ENCODE data around the gene EXOSC7.

EXOSC7 gene

DNA sequence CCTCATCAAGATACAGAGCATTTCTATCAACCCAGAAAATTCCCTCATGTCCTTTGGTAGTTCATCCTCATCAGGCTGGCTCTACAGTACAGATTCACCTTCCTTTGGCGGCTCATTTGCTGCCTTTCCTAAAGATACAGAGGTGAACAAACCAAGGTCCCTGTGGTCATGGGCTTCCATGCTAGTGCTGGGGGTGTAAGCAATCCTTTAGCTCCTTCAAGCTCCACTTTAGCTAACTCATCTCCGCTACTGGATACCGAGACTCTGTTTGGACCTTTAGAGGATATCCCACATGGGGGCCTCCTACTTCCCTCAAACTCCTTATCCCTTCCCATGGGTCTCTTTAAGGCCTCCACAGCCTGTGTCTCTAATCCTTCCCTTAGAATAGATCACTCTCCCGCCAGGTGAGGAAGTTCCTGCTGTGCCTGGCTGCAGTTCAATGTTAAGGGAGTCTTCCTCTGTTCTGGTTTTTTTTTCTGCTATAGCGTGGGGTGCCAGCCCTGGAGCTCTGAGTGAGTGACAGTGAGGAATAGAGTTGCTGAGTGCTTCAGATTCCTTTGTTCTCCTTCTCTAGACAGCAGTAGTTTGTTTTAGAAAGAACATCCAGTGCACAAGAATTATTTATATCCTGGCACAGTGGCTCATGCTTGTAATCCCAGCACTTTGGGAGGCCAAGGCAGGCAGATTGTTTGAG, 80.7 kb downstream of the EXOSC7 start:
- DNase-seq, result no peak

GRCh38 chr3:45057557-45057956, 81.5 kb downstream of the EXOSC7 start:
- no peak for DNase-seq

DNA sequence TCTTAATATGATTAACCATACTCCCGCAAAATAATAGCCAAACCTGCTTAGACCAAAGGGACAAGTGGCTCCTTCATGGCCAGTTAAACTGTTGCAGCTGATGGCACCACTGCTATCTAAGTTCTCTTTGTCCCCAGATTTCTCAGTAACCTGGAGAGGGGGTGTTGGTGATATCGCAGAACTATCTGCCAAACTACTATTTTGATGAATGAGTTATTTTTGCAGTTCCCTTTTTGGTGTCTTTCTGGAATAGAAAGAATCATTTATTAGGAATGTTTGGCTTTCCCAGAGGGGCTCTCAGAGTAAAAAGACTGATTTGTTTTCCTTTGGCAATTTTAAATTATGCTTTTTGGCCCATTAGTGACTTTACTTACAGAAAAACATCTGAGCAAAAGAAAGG, 83.1 kb downstream of the EXOSC7 start:
- no peak for DNase-seq

- no peak for DNase-seq
These were observed 84.3 kb downstream of the EXOSC7 start for GRCh38 chr3:45060165-45060892.

Measured in NCI-H510A treated with DMSO at 0.1 percent for 48 hours (cell line).